ENCODE results near the gene RO60.

Gene RO60

GRCh38 chr1:193079187-193079586 lies 19.8 kb downstream of the RO60 start:
- no peaks in the 10 kb centered on the region for H3K4me1 ChIP-seq
- H3K9me3 ChIP-seq = no peaks in the 10 kb centered on the region
- no peak overlapping the region for H3K4me3 ChIP-seq (ENCODE audit: low read depth, low read length)
- no peak for TF ChIP-seq CTCF (IDR thresholded peaks at IDR 0.05; ENCODE audit: low read depth, low read length)
- DNase-seq = no peak
- H3K27me3 ChIP-seq = no peaks in the 10 kb centered on the region
- H3K36me3 ChIP-seq = peaks cover 87% of the 10 kb centered on the region

GRCh38 chr1:193083365-193084088 lies 24.1 kb downstream of the RO60 start:
- H3K4me3 ChIP-seq (ENCODE audit: low read depth, low read length) = no peak overlapping the region
- H3K27me3 ChIP-seq = no peaks in the 10 kb centered on the region
- H3K9me3 ChIP-seq = no peaks in the 10 kb centered on the region
- TF ChIP-seq CTCF (IDR thresholded peaks at IDR 0.05; ENCODE audit: low read depth, low read length) = no peak
- peaks cover 73% of the 10 kb centered on the region for H3K36me3 ChIP-seq
- H3K4me1 ChIP-seq = no peaks in the 10 kb centered on the region
- no peak for DNase-seq

GRCh38 chr1:193085263-193085662 lies 25.9 kb downstream of the RO60 start:
- Histone ChIP-seq H3K4me1 (no peaks in the 10 kb centered on the region), H3K36me3 (peaks cover 61% of the 10 kb centered on the region), H3K4me3 (ENCODE audit: low read depth, low read length) (no peak overlapping the region), H3K27me3 (no peaks in the 10 kb centered on the region), H3K9me3 (no peaks in the 10 kb centered on the region)
- no peak for TF ChIP-seq CTCF (IDR thresholded peaks at IDR 0.05; ENCODE audit: low read depth, low read length)
- no peak for DNase-seq

- Histone ChIP-seq H3K27me3 (no peaks in the 10 kb centered on the region), H3K36me3 (peaks cover 57% of the 10 kb centered on the region), H3K4me3 (ENCODE audit: low read depth, low read length) (no peak overlapping the region), H3K9me3 (no peaks in the 10 kb centered on the region), H3K4me1 (no peaks in the 10 kb centered on the region)
- no peak for DNase-seq
- no peak for TF ChIP-seq CTCF (IDR thresholded peaks at IDR 0.05; ENCODE audit: low read depth, low read length)
Measured at GRCh38 chr1:193086342-193086741, 26.9 kb downstream of the RO60 start.

- peaks cover 45% of the 10 kb centered on the region for H3K36me3 ChIP-seq
- TF ChIP-seq CTCF (IDR thresholded peaks at IDR 0.05; ENCODE audit: low read depth, low read length) = no peak
- H3K4me1 ChIP-seq = no peaks in the 10 kb centered on the region
- DNase-seq = no peak
- no peaks in the 10 kb centered on the region for H3K27me3 ChIP-seq
- no peaks in the 10 kb centered on the region for H3K9me3 ChIP-seq
- H3K4me3 ChIP-seq (ENCODE audit: low read depth, low read length) = no peak overlapping the region
Measured at GRCh38 chr1:193087893-193088292, 28.5 kb downstream of the RO60 start.

- H3K36me3 ChIP-seq = peaks cover 21% of the 10 kb centered on the region
Measured at GRCh38 chr1:193090865-193091264, 31.5 kb downstream of the RO60 start.

More at GRCh38 chr1:193090865-193091264, 31.5 kb downstream of the RO60 start:
- TF ChIP-seq CTCF (IDR thresholded peaks at IDR 0.05; ENCODE audit: low read depth, low read length) = no peak
- no peak overlapping the region for H3K4me3 ChIP-seq (ENCODE audit: low read depth, low read length)
- H3K4me1 ChIP-seq = no peaks in the 10 kb centered on the region
- H3K9me3 ChIP-seq = no peaks in the 10 kb centered on the region
- no peak for DNase-seq
- no peaks in the 10 kb centered on the region for H3K27me3 ChIP-seq
